GM12872 (cell line): ENCODE data around the gene STRBP.

Experiments
- TF ChIP-seq, protein P1 (sequence below): IDR thresholded peaks from 3 replicates; pipeline ENCODE4 v1.5.1; 2011; ENCODE audit warnings: low read depth, mild to moderate bottlenecking, low read length, moderate library complexity; ENCODE audit not compliant: insufficient read depth

Gene STRBP

DNA sequence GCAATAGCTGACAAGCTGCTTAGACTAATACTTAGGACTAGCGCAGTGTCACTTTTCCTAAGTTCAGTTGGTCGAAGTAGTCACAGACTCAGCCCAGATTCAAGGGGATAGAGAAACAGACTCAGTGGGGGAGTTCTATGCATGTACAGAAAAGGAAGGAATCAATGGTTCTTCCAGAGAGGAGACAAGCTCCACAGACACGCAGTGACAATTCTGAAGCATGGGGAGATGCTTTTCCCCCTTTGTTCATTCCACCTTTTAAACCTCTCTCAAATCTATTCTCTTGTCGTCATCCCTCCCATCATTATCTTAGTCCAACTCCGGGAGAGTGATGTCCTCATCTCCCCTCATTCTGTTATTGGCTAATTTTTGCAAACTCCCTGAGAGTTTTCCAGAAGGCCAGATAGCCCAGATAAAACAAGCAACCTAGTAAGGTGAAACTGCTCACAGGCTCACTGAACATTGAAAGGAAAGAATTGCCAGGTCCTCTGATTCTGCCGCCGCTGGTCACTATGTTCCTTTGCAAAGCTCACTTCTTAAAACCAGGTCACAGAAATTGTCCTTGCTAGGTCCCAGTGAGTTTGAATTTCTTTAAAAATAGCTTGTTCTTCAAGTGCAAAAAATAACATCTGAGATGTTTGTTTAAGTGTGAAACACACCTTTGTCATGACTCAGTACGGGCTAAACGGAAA is 13.4 kb upstream of the STRBP start:
- TF ChIP-seq, protein P1, sequence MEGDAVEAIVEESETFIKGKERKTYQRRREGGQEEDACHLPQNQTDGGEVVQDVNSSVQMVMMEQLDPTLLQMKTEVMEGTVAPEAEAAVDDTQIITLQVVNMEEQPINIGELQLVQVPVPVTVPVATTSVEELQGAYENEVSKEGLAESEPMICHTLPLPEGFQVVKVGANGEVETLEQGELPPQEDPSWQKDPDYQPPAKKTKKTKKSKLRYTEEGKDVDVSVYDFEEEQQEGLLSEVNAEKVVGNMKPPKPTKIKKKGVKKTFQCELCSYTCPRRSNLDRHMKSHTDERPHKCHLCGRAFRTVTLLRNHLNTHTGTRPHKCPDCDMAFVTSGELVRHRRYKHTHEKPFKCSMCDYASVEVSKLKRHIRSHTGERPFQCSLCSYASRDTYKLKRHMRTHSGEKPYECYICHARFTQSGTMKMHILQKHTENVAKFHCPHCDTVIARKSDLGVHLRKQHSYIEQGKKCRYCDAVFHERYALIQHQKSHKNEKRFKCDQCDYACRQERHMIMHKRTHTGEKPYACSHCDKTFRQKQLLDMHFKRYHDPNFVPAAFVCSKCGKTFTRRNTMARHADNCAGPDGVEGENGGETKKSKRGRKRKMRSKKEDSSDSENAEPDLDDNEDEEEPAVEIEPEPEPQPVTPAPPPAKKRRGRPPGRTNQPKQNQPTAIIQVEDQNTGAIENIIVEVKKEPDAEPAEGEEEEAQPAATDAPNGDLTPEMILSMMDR, result no peak

DNA sequence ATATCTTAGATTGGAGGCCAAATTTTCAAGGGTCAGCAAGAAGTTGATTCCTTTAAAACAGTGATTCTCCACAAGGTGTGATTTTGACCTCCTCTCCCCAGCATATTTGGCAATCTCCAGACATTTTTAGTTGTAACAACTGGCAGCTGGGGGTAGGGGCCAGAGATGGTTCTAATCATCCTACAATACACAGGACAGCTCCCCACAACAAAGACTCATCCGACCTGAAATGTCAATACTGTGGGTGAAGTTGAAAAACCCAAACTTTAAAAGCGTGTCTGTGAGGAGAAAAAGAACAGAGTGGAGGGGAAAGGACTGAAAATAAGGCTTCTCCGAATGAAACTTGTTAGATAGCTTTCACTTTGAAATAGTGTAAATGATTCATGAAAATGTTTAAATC is 10.0 kb upstream of the STRBP start:
- TF ChIP-seq, protein P1, result no peak

- TF ChIP-seq, protein P1, result no peak
These were observed 8.2 kb upstream of the STRBP start for GRCh38 chr9:123276551-123276950.

GRCh38 chr9:123269281-123269680 is 895 bp upstream of the STRBP start:
- TF ChIP-seq, protein P1, result no peak

- TF ChIP-seq, protein P1, result no peak
These were observed 254 bp downstream of the STRBP start for GRCh38 chr9:123268199-123268464.

- TF ChIP-seq, protein P1, result no peak
These were observed 746 bp downstream of the STRBP start for GRCh38 chr9:123267481-123268198.

DNA sequence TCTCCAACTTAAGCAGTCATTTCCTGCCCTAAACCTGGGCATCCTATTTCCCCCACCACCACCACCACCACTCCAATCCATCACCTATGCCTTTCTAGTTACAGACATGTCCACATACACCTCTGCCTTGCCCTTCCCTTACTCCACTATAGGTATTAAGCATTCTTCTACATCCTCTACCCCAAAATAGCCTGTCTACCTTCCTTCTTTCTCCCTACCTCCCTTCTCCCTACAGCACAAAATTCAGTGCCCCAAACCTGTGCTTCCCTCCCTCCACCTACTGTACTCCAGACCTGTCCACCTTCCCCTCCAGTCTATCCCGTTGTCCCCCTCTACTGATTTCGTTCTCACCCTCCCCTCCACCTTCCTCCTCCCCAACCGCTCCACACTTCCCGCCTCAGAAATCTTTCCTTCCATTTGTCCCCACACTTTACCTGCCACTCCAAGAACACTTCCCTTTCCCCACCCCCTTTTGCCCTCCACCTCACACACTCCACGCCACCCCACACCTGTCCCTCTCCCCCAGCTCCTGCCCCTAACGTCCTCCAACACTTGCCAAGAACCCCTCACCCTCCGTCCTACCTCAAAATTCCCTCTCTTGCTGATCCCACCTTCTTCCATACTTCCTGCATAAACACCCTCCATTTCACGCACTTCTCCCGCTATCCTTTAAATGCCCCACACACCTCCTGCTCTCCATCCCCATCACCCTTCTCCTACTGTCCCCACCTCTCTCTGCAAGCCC is 1.6 kb downstream of the STRBP start:
- TF ChIP-seq, protein P1, result no peak
